HCT116 (cell line): Measurements from ENCODE around the gene CCDC88C. TPM values are rescaled to one million over a fixed set of nuclear protein-coding genes. Genes with fewer than 3 reads are reported as not detected.

Experiments used
- ATAC-seq: fragments of 200-7000 bp; cut with Tn5 transposase; 2 replicates; pipeline ENCODE4 v1.9.1; 2020; ENCODE audit warnings: mild to moderate bottlenecking, moderate library complexity
- BruUV-seq: library from RNA; stranded (reverse); fragments of 400-500 nt; replicated peaks from 2 replicates; lab custom pipeline; 2021; lab: Mats Ljungman, UMichigan
- CTCF ChIA-PET: fragments of 300-600 bp; sonication (Branson Sonifier 250); formaldehyde crosslinking; loops from one replicate; lab custom pipeline; 2021; ENCODE audit warnings: antibody characterized with exemption; lab: Charles Lee
- POLR2A ChIA-PET: fragments of 300-600, 350-600 bp; sonication (Branson Sonifier 250); formaldehyde crosslinking; loops from one replicate; lab custom pipeline; 2021; ENCODE audit warnings: antibody characterized with exemption; lab: Charles Lee
- RAD21 ChIA-PET, 2 experiments: fragments of 300-600 bp; sonication (Branson Sonifier 250); formaldehyde crosslinking; loops; one replicate each; lab custom pipeline; 2023; ENCODE audit warnings: low total read pairs in 2 of 2; ENCODE audit not compliant: uncharacterized antibody in 2 of 2, unreplicated experiment in 2 of 2, low non-redundant PET in 1 of 2; lab: Charles Lee
- DNase-seq: peaks from one replicate; pipeline ENCODE4 v3.0.0-alpha.2; 2010; ENCODE audit warnings: low read depth, low spot score
- H2AFZ ChIP-seq: fragments of 200-600 bp; shearing (Covaris generic), sonication (generic); 2 replicates; pipeline ENCODE4 v1.6.1; 2017; ENCODE audit warnings: low read depth, mixed run types, mixed read lengths, antibody characterized with exemption, low read length; ENCODE audit not compliant: poor library complexity, severe bottlenecking
- H3K27ac ChIP-seq: 2 replicates; pipeline ENCODE4 v1.5.1; 2012; ENCODE audit warnings: low read depth, low read length
- H3K27me3 ChIP-seq: fragments of 200-600 bp; sonication (generic); 2 replicates; pipeline ENCODE4 v1.6.1; 2016; ENCODE audit warnings: mixed run types, low read length, mixed read lengths; ENCODE audit not compliant: insufficient read depth
- H3K36me3 ChIP-seq, 2 experiments: fragments of 200-500 bp in 1 of 2; fragments of 200-600 bp in 1 of 2; sonication (Bioruptor generic) in 1 of 2; sonication (generic) in 1 of 2; 2 replicates each; pipeline versions ENCODE4 v1.5.1 to v1.6.1; 2014 to 2016; ENCODE audit warnings: low read length in 2 of 2, inconsistent platforms in 1 of 2, mixed read lengths in 1 of 2, mixed run types in 1 of 2; ENCODE audit not compliant: insufficient read depth in 2 of 2, control insufficient read depth in 1 of 2
- H3K4me1 ChIP-seq, 2 experiments: fragments of 200-600 bp in 1 of 2; sonication (generic) in 1 of 2; 2 replicates each; pipeline versions ENCODE4 v1.5.1 to v1.6.1; 2012 to 2017; ENCODE audit warnings: low read length in 2 of 2, inconsistent platforms in 1 of 2, mild to moderate bottlenecking in 1 of 2, mixed read lengths in 1 of 2, mixed run types in 1 of 2, moderate library complexity in 1 of 2; ENCODE audit not compliant: insufficient read depth in 2 of 2, control insufficient read depth in 1 of 2
- H3K4me2 ChIP-seq: fragments of 200-600 bp; sonication (generic); 2 replicates; pipeline ENCODE4 v1.6.1; 2017; ENCODE audit warnings: mixed run types, low read length, mixed read lengths
- H3K4me3 ChIP-seq, 2 experiments: fragments of 200-600 bp in 1 of 2; sonication (generic) in 1 of 2; replicated peaks in 1 of 2; 2 replicates each; pipeline ENCODE4 v1.5.1; 2011 to 2016; ENCODE audit warnings: low read length in 2 of 2, control low read depth in 1 of 2, low read depth in 1 of 2, mild to moderate bottlenecking in 1 of 2, mixed read lengths in 1 of 2, mixed run types in 1 of 2
- H3K79me2 ChIP-seq: fragments of 200-600 bp; sonication (generic); 2 replicates; pipeline ENCODE4 v1.6.1; 2017; ENCODE audit warnings: mild to moderate bottlenecking, mixed run types, low read length, moderate library complexity, mixed read lengths; ENCODE audit not compliant: insufficient read depth
- H3K9ac ChIP-seq: fragments of 200-600 bp; sonication (generic); 2 replicates; pipeline ENCODE4 v1.6.1; 2016; ENCODE audit warnings: low read length, mixed read lengths
- H3K9me2 ChIP-seq: fragments of 200-600 bp; sonication (generic), shearing (Covaris generic); 2 replicates; pipeline ENCODE4 v1.6.1; 2017; ENCODE audit warnings: mixed run types, mild to moderate bottlenecking, moderate library complexity; ENCODE audit not compliant: insufficient read depth
- H3K9me3 ChIP-seq, 2 experiments: fragments of 200-500 bp in 1 of 2; fragments of 200-600 bp in 1 of 2; sonication (Bioruptor generic) in 1 of 2; sonication (generic) in 1 of 2; 2 replicates each; pipeline ENCODE4 v1.6.1; 2014 to 2017; ENCODE audit warnings: low read length in 2 of 2, mixed read lengths in 2 of 2, inconsistent platforms in 1 of 2, low read depth in 1 of 2, mild to moderate bottlenecking in 1 of 2, mixed run types in 1 of 2, moderate library complexity in 1 of 2; ENCODE audit not compliant: control insufficient read depth in 1 of 2, insufficient read depth in 1 of 2
- H4K20me1 ChIP-seq: fragments of 200-600 bp; sonication (generic), shearing (Covaris generic); 2 replicates; pipeline ENCODE4 v1.6.1; 2017; ENCODE audit warnings: mixed run types, mild to moderate bottlenecking, moderate library complexity; ENCODE audit not compliant: insufficient read depth
- CBX3 ChIP-seq: IDR thresholded peaks from 2 replicates; pipeline ENCODE4 v1.6.1; 2012; ENCODE audit warnings: low read depth
- EGR1 ChIP-seq: IDR thresholded peaks from 2 replicates; pipeline ENCODE4 v1.6.1; 2012; ENCODE audit warnings: low read depth
- ELF1 ChIP-seq: IDR thresholded peaks from 2 replicates; pipeline ENCODE4 v1.6.1; 2012; ENCODE audit warnings: low read depth, borderline replicate concordance
- EZH2 ChIP-seq: fragments of 200-600 bp; sonication (generic); IDR thresholded peaks from 2 replicates; pipeline ENCODE4 v1.6.1; 2017; ENCODE audit warnings: antibody characterized with exemption, mixed run types
- FOSL1 ChIP-seq: IDR thresholded peaks from 2 replicates; pipeline ENCODE4 v1.6.1; 2012; ENCODE audit warnings: low read depth
- SRF ChIP-seq: IDR thresholded peaks from 2 replicates; pipeline ENCODE4 v1.6.1; 2012; ENCODE audit warnings: low read depth
- TCF7L2 ChIP-seq: IDR thresholded peaks from 2 replicates; pipeline ENCODE4 v1.7.0; 2011; ENCODE audit warnings: borderline replicate concordance, inconsistent platforms; ENCODE audit not compliant: insufficient read depth, insufficient read length; ENCODE audit errors: extremely low read depth
- ZNF274 ChIP-seq: fragments of 200-500 bp; sonication (Bioruptor generic); IDR thresholded peaks from 2 replicates; pipeline ENCODE4 v1.6.1; 2014; ENCODE audit warnings: mild to moderate bottlenecking, low read depth, low read length, inconsistent platforms
- intact Hi-C: fragments of 100-400 bp; cut with micrococcal nuclease; formaldehyde crosslinking; loops from 2 replicates; pipeline ENCODE4 v1.10.0; 2022
- total RNA-seq: library from RNA; stranded (reverse); gene quantifications from one replicate; pipeline ENCODE4 v1.2.1, GENCODE V29; 2021; ENCODE audit not compliant: unreplicated experiment
- TF ChIP-seq, protein P1 (sequence below): IDR thresholded peaks from 2 replicates; pipeline ENCODE4 v1.6.1; 2011; ENCODE audit warnings: mild to moderate bottlenecking, low read length, moderate library complexity; ENCODE audit not compliant: insufficient replicate concordance; ENCODE audit errors: extremely low read depth

CCDC88C gene
- total RNA-seq, 1 experiment from 2014 or later: 20.8 TPM

DNA sequence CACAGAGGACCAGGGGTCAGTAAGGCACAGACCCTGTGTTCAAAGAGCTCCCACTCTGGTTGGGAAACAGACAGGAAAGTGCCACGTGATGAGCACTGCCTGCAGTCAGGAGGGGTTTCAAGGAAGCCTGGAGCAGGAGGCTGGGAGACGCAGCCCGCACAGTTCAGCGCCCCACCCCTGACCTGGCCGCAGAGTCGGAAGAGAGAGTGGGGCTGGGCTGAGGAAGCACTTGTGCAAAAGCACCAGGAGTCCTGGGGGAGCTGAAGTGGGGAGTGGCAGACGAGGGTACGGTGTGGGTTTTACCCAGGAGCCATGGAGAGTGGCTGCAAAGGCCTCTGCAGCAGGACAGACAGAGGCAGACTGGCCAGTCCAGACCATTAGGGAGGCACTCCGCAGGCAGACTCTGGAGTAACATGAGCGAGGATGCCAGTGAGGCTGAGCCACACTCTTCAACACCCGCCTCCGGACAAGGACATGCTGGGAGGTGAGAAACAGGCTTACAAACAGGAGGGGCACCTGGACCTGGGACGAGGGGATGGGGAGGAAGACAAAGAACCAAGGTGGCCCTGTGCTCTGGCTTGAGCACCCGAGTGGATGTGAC lies 87.4 kb downstream of the CCDC88C start:
- no peaks in the 10 kb centered on the region for H3K9me2 ChIP-seq
- no peaks in the 10 kb centered on the region for H3K36me3 ChIP-seq
- ChIA-PET POLR2A (interaction anchor here (0.5 kb wide), 1 partner anchor 218 kb away, joined by 3 read pairs; no protein-coding TSS in a partner anchor), RAD21 (no interaction called here), CTCF (no interaction called here)
- H4K20me1 ChIP-seq: no peaks in the 10 kb centered on the region
- BruUV-seq: no TSS peak
- H3K4me2 ChIP-seq: no peak overlapping the region
- intact Hi-C loops: no loop called here
- no peak overlapping the region for H3K4me3 ChIP-seq
- ATAC-seq (no peak), DNase-seq (no peak)
- no peak overlapping the region for H2AFZ ChIP-seq
- no peaks in the 10 kb centered on the region for H3K4me1 ChIP-seq
- no peaks in the 10 kb centered on the region for H3K9me3 ChIP-seq
- no peak overlapping the region for H3K27ac ChIP-seq
- H3K9ac ChIP-seq: no peak overlapping the region
- H3K79me2 ChIP-seq: no peaks in the 10 kb centered on the region
- no peaks in the 10 kb centered on the region for H3K27me3 ChIP-seq
- TF ChIP-seq EGR1: no peak
- TF ChIP-seq SRF: no peak
- TF ChIP-seq, protein P1, sequence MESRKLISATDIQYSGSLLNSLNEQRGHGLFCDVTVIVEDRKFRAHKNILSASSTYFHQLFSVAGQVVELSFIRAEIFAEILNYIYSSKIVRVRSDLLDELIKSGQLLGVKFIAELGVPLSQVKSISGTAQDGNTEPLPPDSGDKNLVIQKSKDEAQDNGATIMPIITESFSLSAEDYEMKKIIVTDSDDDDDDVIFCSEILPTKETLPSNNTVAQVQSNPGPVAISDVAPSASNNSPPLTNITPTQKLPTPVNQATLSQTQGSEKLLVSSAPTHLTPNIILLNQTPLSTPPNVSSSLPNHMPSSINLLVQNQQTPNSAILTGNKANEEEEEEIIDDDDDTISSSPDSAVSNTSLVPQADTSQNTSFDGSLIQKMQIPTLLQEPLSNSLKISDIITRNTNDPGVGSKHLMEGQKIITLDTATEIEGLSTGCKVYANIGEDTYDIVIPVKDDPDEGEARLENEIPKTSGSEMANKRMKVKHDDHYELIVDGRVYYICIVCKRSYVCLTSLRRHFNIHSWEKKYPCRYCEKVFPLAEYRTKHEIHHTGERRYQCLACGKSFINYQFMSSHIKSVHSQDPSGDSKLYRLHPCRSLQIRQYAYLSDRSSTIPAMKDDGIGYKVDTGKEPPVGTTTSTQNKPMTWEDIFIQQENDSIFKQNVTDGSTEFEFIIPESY: no peak
- no peak for TF ChIP-seq CBX3
- TF ChIP-seq ZNF274: no peak
- no peak for TF ChIP-seq TCF7L2
- TF ChIP-seq FOSL1: no peak
- no peak for TF ChIP-seq ELF1
- TF ChIP-seq EZH2: no peak
